ENCODE results near the gene IFI44L. TPM values are rescaled to one million over a fixed set of nuclear protein-coding genes. Genes with fewer than 3 reads are reported as not detected.

The IFI44L gene
- total RNA-seq, 1 donor from 2014 or later = 1.7 TPM

GRCh38 chr1:78587211-78587610 lies 33.0 kb upstream of the IFI44L start:
- Histone ChIP-seq H3K27ac (no peak overlapping the region), H3K27me3 (no peaks in the 10 kb centered on the region), H3K4me1 (no peaks in the 10 kb centered on the region), H3K36me3 (no peaks in the 10 kb centered on the region), H3K9me3 (no peaks in the 10 kb centered on the region), H3K4me3 (no peak overlapping the region)
- DNase-seq (ENCODE audit: extremely low spot score in 2 of 2) = no peak
- TF ChIP-seq POLR2A (IDR thresholded peaks at IDR 0.05) (no peak), CTCF (IDR thresholded peaks at IDR 0.05) (no peak), POLR2AphosphoS5 (IDR thresholded peaks at IDR 0.05; ENCODE audit: insufficient read depth in 1 of 2, low read depth in 1 of 2) (no peak)
- intact Hi-C loops (cut with DNase I) = no loop called here

- TF ChIP-seq POLR2A (IDR thresholded peaks at IDR 0.05) (no peak), POLR2AphosphoS5 (IDR thresholded peaks at IDR 0.05; ENCODE audit: insufficient read depth in 1 of 2, low read depth in 1 of 2) (no peak), CTCF (IDR thresholded peaks at IDR 0.05) (no peak)
- intact Hi-C loops (cut with DNase I) = no loop called here
- H3K4me1 ChIP-seq = no peaks in the 10 kb centered on the region
- H3K4me3 ChIP-seq = no peak overlapping the region
- no peak for DNase-seq (ENCODE audit: extremely low spot score in 2 of 2)
- no peaks in the 10 kb centered on the region for H3K27me3 ChIP-seq
- H3K9me3 ChIP-seq = no peaks in the 10 kb centered on the region
- no peaks in the 10 kb centered on the region for H3K36me3 ChIP-seq
- no peak overlapping the region for H3K27ac ChIP-seq
These were observed 28.3 kb upstream of the IFI44L start for GRCh38 chr1:78591971-78592370.

- Histone ChIP-seq H3K36me3 (no peaks in the 10 kb centered on the region), H3K27me3 (no peaks in the 10 kb centered on the region), H3K27ac (no peak overlapping the region), H3K4me3 (no peak overlapping the region), H3K4me1 (no peaks in the 10 kb centered on the region), H3K9me3 (no peaks in the 10 kb centered on the region)
- no peak for DNase-seq (ENCODE audit: extremely low spot score in 2 of 2)
- no peak for TF ChIP-seq POLR2A (IDR thresholded peaks at IDR 0.05)
- TF ChIP-seq POLR2AphosphoS5 (IDR thresholded peaks at IDR 0.05; ENCODE audit: insufficient read depth in 1 of 2, low read depth in 1 of 2) = no peak
- no peak for TF ChIP-seq CTCF (IDR thresholded peaks at IDR 0.05)
- intact Hi-C loops (cut with DNase I) = no loop called here
These were observed 21.0 kb upstream of the IFI44L start for GRCh38 chr1:78599294-78599693.

GRCh38 chr1:78601068-78601467 lies 19.2 kb upstream of the IFI44L start:
- Histone ChIP-seq H3K4me1 (no peaks in the 10 kb centered on the region), H3K36me3 (no peaks in the 10 kb centered on the region), H3K9me3 (no peaks in the 10 kb centered on the region), H3K27me3 (no peaks in the 10 kb centered on the region), H3K27ac (no peak overlapping the region), H3K4me3 (no peak overlapping the region)
- intact Hi-C loops (cut with DNase I) = loop anchor here (10.0 kb wide), 1 partner anchor 466 kb away; no protein-coding TSS in a partner anchor
- TF ChIP-seq POLR2A (IDR thresholded peaks at IDR 0.05) = no peak
- no peak for TF ChIP-seq POLR2AphosphoS5 (IDR thresholded peaks at IDR 0.05; ENCODE audit: insufficient read depth in 1 of 2, low read depth in 1 of 2)
- TF ChIP-seq CTCF (IDR thresholded peaks at IDR 0.05) = no peak
- no peak for DNase-seq (ENCODE audit: extremely low spot score in 2 of 2)

GRCh38 chr1:78603206-78603605 lies 17.0 kb upstream of the IFI44L start:
- TF ChIP-seq POLR2A (IDR thresholded peaks at IDR 0.05) (no peak), CTCF (IDR thresholded peaks at IDR 0.05) (no peak), POLR2AphosphoS5 (IDR thresholded peaks at IDR 0.05; ENCODE audit: insufficient read depth in 1 of 2, low read depth in 1 of 2) (no peak)
- H3K4me1 ChIP-seq = no peaks in the 10 kb centered on the region
- no peak overlapping the region for H3K27ac ChIP-seq
- H3K27me3 ChIP-seq = no peaks in the 10 kb centered on the region
- intact Hi-C loops (cut with DNase I) = loop anchor here (10.0 kb wide), 1 partner anchor 468 kb away; no protein-coding TSS in a partner anchor
- H3K36me3 ChIP-seq = no peaks in the 10 kb centered on the region
- no peak for DNase-seq (ENCODE audit: extremely low spot score in 2 of 2)
- no peak overlapping the region for H3K4me3 ChIP-seq
- H3K9me3 ChIP-seq = no peaks in the 10 kb centered on the region

Measured in vagina (tissue), 2 donors.